Lung (tissue), 12 donors: ENCODE results near the gene LDLRAP1. TPM values are rescaled to one million over a fixed set of nuclear protein-coding genes. Genes with fewer than 3 reads are reported as not detected.
A peak's percentile ranks its signal among the peaks of the same experiment; 100 is the strongest.

Experiments used
- ATAC-seq: fragments of 200-7000 bp; cut with Tn5 transposase; one replicate; pipeline ENCODE4 v1.9.1; 2020; ENCODE audit warnings: moderate number of reproducible peaks; ENCODE audit not compliant: insufficient read depth, low FRiP score
- DNase-seq, 3 donors: peaks; one replicate each; pipeline ENCODE4 v3.0.0-alpha.2; 2013 to 2017
- H3K27ac ChIP-seq, 2 donors: one replicate each; pipeline ENCODE4 v1.5.1; 2013; ENCODE audit warnings: mild to moderate bottlenecking in 2 of 2, moderate library complexity in 2 of 2, control low read depth in 1 of 2, inconsistent platforms in 1 of 2, low read depth in 1 of 2, low read length in 1 of 2
- H3K27me3 ChIP-seq, 3 donors: one replicate each; pipeline ENCODE4 v1.5.1; 2013; ENCODE audit warnings: low read length in 2 of 3; ENCODE audit not compliant: control insufficient read depth in 3 of 3, insufficient read depth in 3 of 3
- H3K36me3 ChIP-seq, 4 donors: one replicate each; pipeline ENCODE4 v1.5.1; 2013; ENCODE audit warnings: low read length in 4 of 4, mild to moderate bottlenecking in 1 of 4, moderate library complexity in 1 of 4; ENCODE audit not compliant: control insufficient read depth in 4 of 4, insufficient read depth in 4 of 4
- H3K4me1 ChIP-seq, 5 donors: one replicate each; pipeline ENCODE4 v1.5.1; 2013; ENCODE audit warnings: low read length in 5 of 5, mild to moderate bottlenecking in 2 of 5, moderate library complexity in 1 of 5; ENCODE audit not compliant: control insufficient read depth in 5 of 5, insufficient read depth in 5 of 5
- H3K4me3 ChIP-seq: one replicate; pipeline ENCODE4 v1.5.1; 2013; ENCODE audit warnings: mild to moderate bottlenecking, control low read depth, moderate library complexity
- H3K9ac ChIP-seq, 2 donors: one replicate each; pipeline ENCODE4 v1.5.1; 2013; ENCODE audit warnings: low read length in 2 of 2, control low read depth in 1 of 2; ENCODE audit not compliant: insufficient read depth in 1 of 2
- H3K9me3 ChIP-seq, 4 donors: one replicate each; pipeline ENCODE4 v1.5.1; 2013; ENCODE audit warnings: low read length in 3 of 4, mild to moderate bottlenecking in 1 of 4, moderate library complexity in 1 of 4; ENCODE audit not compliant: control insufficient read depth in 4 of 4, insufficient read depth in 3 of 4
- CTCF ChIP-seq: IDR thresholded peaks from 2 replicates; pipeline ENCODE4 v1.5.1; 2012; ENCODE audit warnings: mild to moderate bottlenecking; ENCODE audit errors: control extremely low read depth, extremely low read depth
- WGBS, 2 donors: extraction: QIAGEN DNeasy Blood & Tissue Kit; methylation state at CpG; one replicate each; pipeline ENCODE4 v1.1.7; 2013; 5-methylcytosine and 5-hydroxymethylcytosine counted together
- polyA plus RNA-seq, 2 donors: library from polyadenylated mRNA; stranded (reverse); fragments of 200-250 nt; gene quantifications; one replicate each; pipeline ENCODE4 v1.2.1, GENCODE V29; 2013
- total RNA-seq, 2 donors: library from RNA; depleted of rRNA in 1 of 2; stranded (reverse); fragments of >200 nt in 1 of 2; gene quantifications; one replicate each; pipeline ENCODE4 v1.2.1, GENCODE V29; 2014 to 2021
- donor health status: control.
- donor health status: control.
- donor health status: Bipolar disorder and iron deficiency.
- donor health status: healthy.
- donor health status: DM: yes; HTN: yes; CAD: no.

The LDLRAP1 gene
- total and polyA plus RNA-seq, 4 donors: 15.2 to 23.4 (median 18.3) TPM

GRCh38 chr1:25548601-25549000 is 5.2 kb downstream of the LDLRAP1 start:
- no peak for TF ChIP-seq CTCF
- H3K27me3 ChIP-seq: no peaks in the 10 kb centered on the region
- no peak overlapping the region for H3K4me3 ChIP-seq
- H3K9me3 ChIP-seq: no peaks in the 10 kb centered on the region
- DNase-seq: no peak
- H3K36me3 ChIP-seq: no peaks in the 10 kb centered on the region
- H3K9ac ChIP-seq: no peak overlapping the region
- peaks cover 7 to 46% (median 25%) of the 10 kb centered on the region in 5 donors for H3K4me1 ChIP-seq
- 79 to 85% methylated on average over 4 of the region's 4 CpGs for WGBS, 2 donors
- no peak for ATAC-seq
- peak overlapping the region in 1 of 2 donors; percentile 26 for H3K27ac ChIP-seq

- Histone ChIP-seq H3K36me3 (no peaks in the 10 kb centered on the region), H3K9ac (peak overlapping the region in 1 of 2 donors; percentile 41), H3K27ac (peak overlapping the region; percentile 41 to 85), H3K4me3 (no peak overlapping the region), H3K4me1 (peaks cover 7 to 50% (median 23%) of the 10 kb centered on the region in 5 donors), H3K9me3 (no peaks in the 10 kb centered on the region), H3K27me3 (no peaks in the 10 kb centered on the region)
- WGBS, 2 donors: 21 to 33% methylated on average over 19 of the region's 19 CpGs
- peak in 1 of 3 donors; percentile 36 for DNase-seq
- TF ChIP-seq CTCF: no peak
- ATAC-seq: peak; percentile 61
Measured at GRCh38 chr1:25549273-25550154, 6.1 kb downstream of the LDLRAP1 start.

GRCh38 chr1:25550155-25550506 is 6.7 kb downstream of the LDLRAP1 start:
- no peaks in the 10 kb centered on the region for H3K27me3 ChIP-seq
- H3K9ac ChIP-seq: no peak overlapping the region
- no peak overlapping the region for H3K4me3 ChIP-seq
- TF ChIP-seq CTCF: no peak
- ATAC-seq: no peak
- no peaks in the 10 kb centered on the region for H3K9me3 ChIP-seq
- H3K36me3 ChIP-seq: peaks cover 0 to 4% (median 0%) of the 10 kb centered on the region in 4 donors
- WGBS, 2 donors: 27 to 50% methylated on average over 2 of the region's 2 CpGs
- peak overlapping the region; percentile 41 to 85 for H3K27ac ChIP-seq
- no peak for DNase-seq
- peaks cover 7 to 48% (median 18%) of the 10 kb centered on the region in 5 donors for H3K4me1 ChIP-seq
